Nephron (organoid): ENCODE measurements around the gene AGPS.

ENCODE experiments used
- H3K27ac Mint-ChIP-seq, 3 experiments: 2 replicates each; pipeline ENCODE4 v1.8.0; 2020; ENCODE audit warnings: mixed read lengths in 3 of 3, mild to moderate bottlenecking in 2 of 3, moderate library complexity in 1 of 3
- H3K27me3 Mint-ChIP-seq: 2 replicates; pipeline ENCODE4 v1.8.0; 2021; ENCODE audit warnings: low read depth, mild to moderate bottlenecking, moderate library complexity, mixed read lengths
- H3K36me3 Mint-ChIP-seq: 2 replicates; pipeline ENCODE4 v1.8.0; 2020; ENCODE audit warnings: low read depth, mixed read lengths
- H3K4me1 Mint-ChIP-seq: 2 replicates; pipeline ENCODE4 v1.8.0; 2020; ENCODE audit warnings: mixed read lengths
- H3K4me3 Mint-ChIP-seq, 3 experiments: 2 replicates each; pipeline ENCODE4 v1.8.0; 2020; ENCODE audit warnings: mild to moderate bottlenecking in 3 of 3, mixed read lengths in 3 of 3, moderate library complexity in 2 of 3
- H3K9me3 Mint-ChIP-seq: 2 replicates; pipeline ENCODE4 v1.8.0; 2020; ENCODE audit warnings: mixed read lengths
- TF ChIP-seq, protein P1 (sequence below), 3 experiments: fragments of 200-600 bp; sonication (generic); IDR thresholded peaks; one replicate each; pipeline ENCODE4 v1.5.0; 2021; ENCODE audit warnings: antibody characterized with exemption in 3 of 3; ENCODE audit not compliant: unreplicated experiment in 3 of 3

Gene AGPS

DNA sequence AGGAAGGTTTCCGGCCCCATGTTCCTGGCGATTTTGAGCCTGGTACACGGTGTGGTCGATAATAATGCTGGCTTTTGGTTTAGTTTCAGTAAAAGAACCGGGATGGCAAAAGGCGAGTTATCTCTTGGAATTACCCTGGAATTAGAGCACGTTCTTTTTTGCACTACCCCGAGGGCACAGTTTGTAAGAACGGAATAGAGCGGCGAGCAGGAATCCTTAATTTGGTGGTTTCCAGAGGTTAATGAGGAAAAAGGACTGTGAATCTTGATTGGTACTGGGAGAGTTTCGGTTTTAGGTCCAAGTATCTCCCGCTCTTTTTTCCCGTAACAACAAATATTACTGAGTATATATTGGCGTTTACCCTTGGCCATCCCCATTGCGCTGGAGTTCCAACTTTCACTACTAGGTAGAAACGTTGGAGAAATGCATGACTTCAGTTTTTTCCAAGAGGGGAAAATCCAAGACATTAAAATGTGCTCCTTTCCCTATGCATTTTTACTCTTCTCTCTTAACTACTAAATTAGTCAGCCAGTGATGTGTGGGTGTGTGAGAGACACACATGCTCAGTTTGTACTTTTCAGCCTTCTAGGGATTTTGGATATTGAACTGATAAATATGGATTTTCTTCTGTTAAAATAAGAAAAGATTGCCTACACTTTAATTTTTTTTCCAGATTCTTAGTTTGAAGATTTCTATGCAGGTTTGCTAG, 160.8 kb downstream of the AGPS start:
- TF ChIP-seq, protein P1, sequence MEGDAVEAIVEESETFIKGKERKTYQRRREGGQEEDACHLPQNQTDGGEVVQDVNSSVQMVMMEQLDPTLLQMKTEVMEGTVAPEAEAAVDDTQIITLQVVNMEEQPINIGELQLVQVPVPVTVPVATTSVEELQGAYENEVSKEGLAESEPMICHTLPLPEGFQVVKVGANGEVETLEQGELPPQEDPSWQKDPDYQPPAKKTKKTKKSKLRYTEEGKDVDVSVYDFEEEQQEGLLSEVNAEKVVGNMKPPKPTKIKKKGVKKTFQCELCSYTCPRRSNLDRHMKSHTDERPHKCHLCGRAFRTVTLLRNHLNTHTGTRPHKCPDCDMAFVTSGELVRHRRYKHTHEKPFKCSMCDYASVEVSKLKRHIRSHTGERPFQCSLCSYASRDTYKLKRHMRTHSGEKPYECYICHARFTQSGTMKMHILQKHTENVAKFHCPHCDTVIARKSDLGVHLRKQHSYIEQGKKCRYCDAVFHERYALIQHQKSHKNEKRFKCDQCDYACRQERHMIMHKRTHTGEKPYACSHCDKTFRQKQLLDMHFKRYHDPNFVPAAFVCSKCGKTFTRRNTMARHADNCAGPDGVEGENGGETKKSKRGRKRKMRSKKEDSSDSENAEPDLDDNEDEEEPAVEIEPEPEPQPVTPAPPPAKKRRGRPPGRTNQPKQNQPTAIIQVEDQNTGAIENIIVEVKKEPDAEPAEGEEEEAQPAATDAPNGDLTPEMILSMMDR (IDR thresholded peaks at IDR 0.05; ENCODE audit: unreplicated experiment in 3 of 3), result no peak
- Mint-ChIP-seq H3K4me3 (peak overlapping the region; percentile 92 to 98 (median 95)), H3K36me3 (peaks cover 23% of the 10 kb centered on the region), H3K4me1 (peaks cover 52% of the 10 kb centered on the region), H3K9me3 (peaks cover 8% of the 10 kb centered on the region), H3K27ac (peak overlapping the region; percentile 99 to 100 (median 100)), H3K27me3 (no peaks in the 10 kb centered on the region)

DNA sequence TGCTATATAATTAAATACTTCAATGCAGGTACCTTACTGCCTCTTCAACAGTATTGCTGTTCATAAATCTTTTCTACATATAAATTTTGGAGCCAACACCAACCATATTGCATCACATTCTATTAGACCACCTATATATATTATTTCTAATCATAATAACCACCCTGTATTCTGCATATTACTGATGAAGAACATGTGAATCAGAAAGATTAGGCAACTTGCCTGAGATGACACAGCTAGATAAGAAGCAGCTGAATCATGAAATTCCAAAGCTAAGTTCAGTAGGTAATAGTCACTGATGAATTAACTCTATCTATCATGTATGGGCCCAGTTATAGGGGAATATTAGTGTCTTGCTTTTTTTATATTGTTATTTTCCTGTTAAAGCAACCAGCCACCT, 161.8 kb downstream of the AGPS start:
- TF ChIP-seq, protein P1 (IDR thresholded peaks at IDR 0.05; ENCODE audit: unreplicated experiment in 3 of 3), result no peak
- Mint-ChIP-seq H3K36me3 (peaks cover 27% of the 10 kb centered on the region), H3K4me3 (peak overlapping the region; percentile 36 to 48 (median 43)), H3K27me3 (no peaks in the 10 kb centered on the region), H3K4me1 (peaks cover 45% of the 10 kb centered on the region), H3K9me3 (peaks cover 14% of the 10 kb centered on the region), H3K27ac (peak overlapping the region; percentile 99 to 100 (median 100))

DNA sequence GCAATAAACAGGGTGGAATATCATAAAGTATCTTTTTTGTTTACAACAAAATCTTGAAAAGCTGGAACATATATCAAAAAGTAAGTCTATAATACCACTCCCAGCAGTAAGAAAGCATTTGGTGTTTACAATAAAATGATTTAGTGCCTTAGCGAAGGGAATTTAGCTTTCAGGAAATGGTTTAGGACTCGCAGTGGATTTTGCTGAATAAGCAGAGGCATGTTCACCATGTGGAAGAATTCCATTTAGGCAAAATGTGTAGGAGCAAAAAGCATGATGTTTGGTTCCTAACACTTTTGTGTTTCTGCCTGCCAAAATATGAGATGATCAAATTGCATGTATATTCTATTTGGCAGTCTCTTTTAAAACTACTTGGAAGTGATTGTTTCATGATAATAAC, 163.6 kb downstream of the AGPS start:
- H3K4me3 Mint-ChIP-seq, result peak overlapping the region in 1 of 3 experiments; percentile 73
- peak overlapping the region; percentile 94 to 99 (median 96) for H3K27ac Mint-ChIP-seq
- peaks cover 14% of the 10 kb centered on the region for H3K9me3 Mint-ChIP-seq
- TF ChIP-seq, protein P1 (IDR thresholded peaks at IDR 0.05; ENCODE audit: unreplicated experiment in 3 of 3), result no peak
- H3K36me3 Mint-ChIP-seq, result peaks cover 31% of the 10 kb centered on the region
- peaks cover 37% of the 10 kb centered on the region for H3K4me1 Mint-ChIP-seq
- H3K27me3 Mint-ChIP-seq, result no peaks in the 10 kb centered on the region

DNA sequence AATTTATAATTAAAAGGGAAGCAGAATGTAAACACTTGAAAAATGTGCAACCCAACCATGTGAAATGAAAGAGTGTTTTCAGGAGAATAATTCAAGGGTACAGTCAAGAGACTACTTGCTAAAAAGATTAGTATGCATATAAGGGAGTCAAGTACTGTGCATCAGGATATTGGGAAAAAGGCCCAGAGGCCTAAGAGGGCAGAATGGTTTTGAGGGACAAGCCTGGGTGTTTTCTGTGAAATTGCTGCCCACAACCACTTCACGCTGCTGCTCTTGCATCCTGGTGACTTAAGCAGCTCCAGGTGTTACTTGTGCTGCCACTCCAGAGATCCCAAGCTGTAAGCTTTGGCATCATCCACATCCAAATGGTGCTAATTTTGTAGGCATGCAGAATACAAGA, 165.2 kb downstream of the AGPS start:
- H3K4me3 Mint-ChIP-seq, result no peak overlapping the region
- no peaks in the 10 kb centered on the region for H3K27me3 Mint-ChIP-seq
- peaks cover 17% of the 10 kb centered on the region for H3K9me3 Mint-ChIP-seq
- peak overlapping the region in 2 of 3 experiments; percentile 35 to 96 for H3K27ac Mint-ChIP-seq
- TF ChIP-seq, protein P1 (IDR thresholded peaks at IDR 0.05; ENCODE audit: unreplicated experiment in 3 of 3), result no peak
- peaks cover 28% of the 10 kb centered on the region for H3K36me3 Mint-ChIP-seq
- peaks cover 26% of the 10 kb centered on the region for H3K4me1 Mint-ChIP-seq

DNA sequence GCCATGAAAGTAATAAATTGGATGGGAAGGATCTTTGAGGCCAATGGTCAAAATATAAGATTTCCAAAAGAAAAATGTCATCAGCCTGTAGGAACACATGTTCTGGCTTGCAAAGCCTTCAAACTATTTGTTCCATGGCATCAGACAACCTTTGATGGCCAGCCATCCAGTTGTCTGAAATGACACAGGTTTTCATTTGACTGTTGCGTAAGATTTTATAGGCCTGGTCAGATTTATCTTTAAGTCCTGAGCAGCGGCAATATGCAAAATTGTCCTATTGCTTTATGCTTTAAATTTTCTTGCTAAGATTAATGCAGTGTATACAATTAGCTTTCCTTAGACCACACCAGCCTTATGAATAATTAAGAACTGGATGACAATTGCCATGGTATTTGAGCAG, 167.1 kb downstream of the AGPS start:
- H3K4me3 Mint-ChIP-seq, result no peak overlapping the region
- no peaks in the 10 kb centered on the region for H3K27me3 Mint-ChIP-seq
- peaks cover 13% of the 10 kb centered on the region for H3K4me1 Mint-ChIP-seq
- no peak overlapping the region for H3K27ac Mint-ChIP-seq
- TF ChIP-seq, protein P1 (IDR thresholded peaks at IDR 0.05; ENCODE audit: unreplicated experiment in 3 of 3), result no peak
- peaks cover 28% of the 10 kb centered on the region for H3K36me3 Mint-ChIP-seq
- H3K9me3 Mint-ChIP-seq, result peaks cover 17% of the 10 kb centered on the region

DNA sequence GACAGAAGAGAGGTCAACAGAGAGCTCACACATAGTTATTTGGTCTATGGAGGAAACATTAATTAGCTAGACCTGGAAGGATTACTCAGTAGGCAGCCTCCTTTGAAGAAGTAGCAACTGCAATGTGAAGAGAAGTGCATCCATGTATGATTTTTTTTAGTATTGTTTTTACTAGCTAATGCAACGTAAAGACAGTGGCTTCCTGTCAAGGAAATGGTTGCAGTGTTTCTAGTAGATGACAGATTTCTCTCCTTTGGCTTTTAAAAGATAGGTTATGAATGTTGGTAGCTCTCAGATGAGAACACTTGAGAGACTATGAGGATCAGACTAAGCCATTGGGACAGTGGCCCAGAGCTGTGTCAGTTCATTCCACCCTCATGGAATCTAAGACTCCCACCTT, 175.8 kb downstream of the AGPS start:
- Mint-ChIP-seq H3K36me3 (no peaks in the 10 kb centered on the region), H3K4me3 (no peak overlapping the region), H3K27ac (peak overlapping the region in 2 of 3 experiments; percentile 26 to 36), H3K9me3 (no peaks in the 10 kb centered on the region), H3K4me1 (peaks cover 23% of the 10 kb centered on the region), H3K27me3 (no peaks in the 10 kb centered on the region)
- TF ChIP-seq, protein P1 (IDR thresholded peaks at IDR 0.05; ENCODE audit: unreplicated experiment in 3 of 3), result no peak
